T-helper 9 cell (primary cell): ENCODE measurements around the gene ADAMTS14.
"Not testable (repeated sequence)": the region's sequence is repeated elsewhere in the genome, so short reads cannot be mapped to it uniquely, and the experiment has no call there.

ENCODE experiments used
- DNase-seq: peaks from one replicate; pipeline ENCODE4 v3.0.0-alpha.2; 2020
- total RNA-seq, 2 donors: gene quantifications; one replicate each; lab custom pipeline; 2026; lab: John Stamatoyannopoulos, UW

Gene ADAMTS14
- 0 reads per million in 2 donors for total RNA-seq

GRCh38 chr10:70672165-70673042, at the start of gene ADAMTS14:
TSS of gene ADAMTS14 (plus strand) at chr10:70672506. CDS start at chr10:70672803, 297 bp downstream.
- no peak for DNase-seq

- DNase-seq = no peak
Measured at GRCh38 chr10:70622541-70622940, 49.8 kb upstream of the ADAMTS14 start.

GRCh38 chr10:70622981-70623844, 49.1 kb upstream of the ADAMTS14 start:
- DNase-seq = no peak

- DNase-seq = no peak
Measured at GRCh38 chr10:70626056-70626455, 46.2 kb upstream of the ADAMTS14 start.

- DNase-seq = no peak
Measured at GRCh38 chr10:70629338-70629737, 43.0 kb upstream of the ADAMTS14 start.

GRCh38 chr10:70631735-70632134, 40.6 kb upstream of the ADAMTS14 start:
- DNase-seq = not testable (repeated sequence)

- no peak for DNase-seq
Measured at GRCh38 chr10:70634011-70634410, 38.3 kb upstream of the ADAMTS14 start.

GRCh38 chr10:70634515-70634914, 37.8 kb upstream of the ADAMTS14 start:
- not testable (repeated sequence) for DNase-seq

GRCh38 chr10:70639640-70640383, 32.5 kb upstream of the ADAMTS14 start:
- not testable (repeated sequence) for DNase-seq

GRCh38 chr10:70643272-70643671, 29.0 kb upstream of the ADAMTS14 start:
- not testable (repeated sequence) for DNase-seq

- not testable (repeated sequence) for DNase-seq
Measured at GRCh38 chr10:70644959-70645358, 27.3 kb upstream of the ADAMTS14 start.

- no peak for DNase-seq
Measured at GRCh38 chr10:70647086-70647485, 25.2 kb upstream of the ADAMTS14 start.

GRCh38 chr10:70648427-70648826, 23.9 kb upstream of the ADAMTS14 start:
- no peak for DNase-seq

GRCh38 chr10:70649526-70649925, 22.8 kb upstream of the ADAMTS14 start:
- DNase-seq = no peak

- DNase-seq = no peak
Measured at GRCh38 chr10:70650104-70650503, 22.2 kb upstream of the ADAMTS14 start.

GRCh38 chr10:70650718-70651117, 21.6 kb upstream of the ADAMTS14 start:
- no peak for DNase-seq

GRCh38 chr10:70651661-70652060, 20.6 kb upstream of the ADAMTS14 start:
- no peak for DNase-seq

GRCh38 chr10:70652761-70653657, 19.3 kb upstream of the ADAMTS14 start:
- DNase-seq = no peak

GRCh38 chr10:70655316-70655715, 17.0 kb upstream of the ADAMTS14 start:
- DNase-seq = no peak

GRCh38 chr10:70656489-70656888, 15.8 kb upstream of the ADAMTS14 start:
- DNase-seq = no peak

GRCh38 chr10:70657041-70657440, 15.3 kb upstream of the ADAMTS14 start:
- no peak for DNase-seq
